ENCODE data around the gene HOXB6. TPM values are rescaled to one million over a fixed set of nuclear protein-coding genes. Genes with fewer than 3 reads are reported as not detected.

Gene HOXB6
- total and polyA plus RNA-seq, 3 donors from 2014 or later, result 2.0 to 4.3 (median 3.0) TPM

DNA sequence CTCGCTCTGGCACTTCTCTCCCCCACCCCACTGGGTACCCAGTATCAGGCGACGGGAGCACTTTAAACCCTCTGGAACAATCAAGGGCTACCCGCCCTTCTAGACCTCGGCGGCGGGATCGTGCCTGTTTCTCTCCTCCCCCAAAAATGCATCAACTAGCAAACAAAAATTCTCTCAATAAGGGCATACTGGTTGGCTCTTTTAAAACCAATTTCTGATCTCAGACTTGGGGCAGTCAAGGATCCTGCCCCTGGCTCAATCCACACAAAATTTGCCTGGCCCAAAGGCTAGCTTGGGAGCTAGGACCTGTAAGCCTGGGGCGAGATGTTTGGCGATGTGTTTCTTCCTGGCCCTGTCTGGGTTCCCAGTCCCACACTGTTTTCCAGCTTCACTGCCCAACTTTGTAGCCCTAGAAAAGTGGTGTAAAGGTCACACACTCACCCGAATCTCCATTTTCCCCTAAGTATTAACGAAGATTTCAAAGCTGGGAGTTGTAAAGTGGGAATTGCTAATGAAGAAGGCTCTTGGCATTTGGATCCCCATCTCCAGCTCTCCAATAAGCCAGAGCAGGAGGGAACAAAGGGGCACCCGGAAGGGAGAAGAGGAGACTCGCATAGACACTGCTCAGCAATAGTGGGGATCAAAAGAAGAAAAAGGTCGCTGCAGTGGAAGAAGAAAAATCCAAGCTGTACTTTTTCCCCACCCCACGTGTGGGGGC lies 45.5 kb downstream of the HOXB6 start:
- Histone ChIP-seq H3K4me3 (no peak overlapping the region), H3K9me3 (no peaks in the 10 kb centered on the region), H3K27me3 (no peaks in the 10 kb centered on the region), H3K27ac (no peak overlapping the region), H3K36me3 (ENCODE audit: low read depth, missing control alignments) (no peaks in the 10 kb centered on the region), H3K4me1 (no peaks in the 10 kb centered on the region)
- intact Hi-C loops (cut with DNase I; ENCODE audit: low total_unique reads), result no loop called here
- WGBS, 2 donors, result 69 to 75% methylated on average over 16 of the region's 16 CpGs
- TF ChIP-seq POLR2A (IDR thresholded peaks at IDR 0.05), result no peak
- TF ChIP-seq CTCF (IDR thresholded peaks at IDR 0.05), result no peak
- DNase-seq, result no peak

- intact Hi-C loops (cut with DNase I; ENCODE audit: low total_unique reads), result no loop called here
- no peaks in the 10 kb centered on the region for H3K36me3 ChIP-seq (ENCODE audit: low read depth, missing control alignments)
- no peak overlapping the region for H3K27ac ChIP-seq
- H3K27me3 ChIP-seq, result no peaks in the 10 kb centered on the region
- H3K9me3 ChIP-seq, result no peaks in the 10 kb centered on the region
- DNase-seq, result no peak
- H3K4me1 ChIP-seq, result no peaks in the 10 kb centered on the region
- 85 to 93% methylated on average over 2 of the region's 2 CpGs for WGBS, 2 donors
- no peak overlapping the region for H3K4me3 ChIP-seq
- no peak for TF ChIP-seq CTCF (IDR thresholded peaks at IDR 0.05)
- no peak for TF ChIP-seq POLR2A (IDR thresholded peaks at IDR 0.05)
Observed at GRCh38 chr17:48558831-48559121, 46.0 kb downstream of the HOXB6 start.

DNA sequence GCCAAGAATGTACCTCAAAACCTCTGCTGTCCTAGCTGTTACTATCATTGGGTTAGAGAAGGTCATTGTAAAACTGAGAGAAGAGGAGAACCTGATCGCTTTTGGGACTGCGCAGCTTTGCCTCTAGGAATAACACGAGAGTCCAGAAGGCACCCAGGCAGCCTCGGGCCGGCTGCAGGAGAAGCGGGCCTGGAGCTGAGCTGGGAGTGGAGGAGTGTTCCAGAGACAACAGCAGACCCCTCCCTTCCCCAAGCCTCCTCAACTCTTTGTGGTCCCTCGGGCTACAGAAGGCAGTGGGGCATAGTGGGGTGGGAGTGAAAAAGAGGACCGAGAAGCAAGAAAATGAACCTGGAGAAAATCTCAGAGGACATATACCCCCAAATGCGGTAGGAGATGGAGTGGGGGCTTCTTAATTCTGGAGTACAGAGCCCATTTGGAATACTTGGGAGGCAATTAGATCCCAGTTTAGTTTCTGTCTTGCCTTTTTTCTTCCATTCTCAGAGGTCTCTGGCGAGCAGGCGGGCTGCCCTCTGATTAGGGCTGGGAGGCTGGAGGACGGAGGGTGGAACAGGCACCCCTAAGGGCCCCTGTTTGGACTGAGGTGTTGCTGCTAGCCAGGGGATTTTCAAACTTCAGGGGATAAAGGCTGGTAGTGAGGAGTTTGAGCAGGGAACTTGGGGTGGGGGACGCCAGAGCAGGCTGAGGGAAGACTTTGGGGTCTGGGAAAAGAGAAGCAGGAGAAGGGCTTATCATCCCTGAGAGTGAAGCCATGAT lies 46.5 kb downstream of the HOXB6 start:
- intact Hi-C loops (cut with DNase I; ENCODE audit: low total_unique reads), result no loop called here
- no peaks in the 10 kb centered on the region for H3K4me1 ChIP-seq
- no peak for DNase-seq
- H3K9me3 ChIP-seq, result no peaks in the 10 kb centered on the region
- TF ChIP-seq POLR2A (IDR thresholded peaks at IDR 0.05), result no peak
- TF ChIP-seq CTCF (IDR thresholded peaks at IDR 0.05), result no peak
- no peaks in the 10 kb centered on the region for H3K36me3 ChIP-seq (ENCODE audit: low read depth, missing control alignments)
- H3K27ac ChIP-seq, result no peak overlapping the region
- WGBS, 2 donors, result 59 to 60% methylated on average over 13 of the region's 13 CpGs
- H3K4me3 ChIP-seq, result no peak overlapping the region
- H3K27me3 ChIP-seq, result no peaks in the 10 kb centered on the region

DNA sequence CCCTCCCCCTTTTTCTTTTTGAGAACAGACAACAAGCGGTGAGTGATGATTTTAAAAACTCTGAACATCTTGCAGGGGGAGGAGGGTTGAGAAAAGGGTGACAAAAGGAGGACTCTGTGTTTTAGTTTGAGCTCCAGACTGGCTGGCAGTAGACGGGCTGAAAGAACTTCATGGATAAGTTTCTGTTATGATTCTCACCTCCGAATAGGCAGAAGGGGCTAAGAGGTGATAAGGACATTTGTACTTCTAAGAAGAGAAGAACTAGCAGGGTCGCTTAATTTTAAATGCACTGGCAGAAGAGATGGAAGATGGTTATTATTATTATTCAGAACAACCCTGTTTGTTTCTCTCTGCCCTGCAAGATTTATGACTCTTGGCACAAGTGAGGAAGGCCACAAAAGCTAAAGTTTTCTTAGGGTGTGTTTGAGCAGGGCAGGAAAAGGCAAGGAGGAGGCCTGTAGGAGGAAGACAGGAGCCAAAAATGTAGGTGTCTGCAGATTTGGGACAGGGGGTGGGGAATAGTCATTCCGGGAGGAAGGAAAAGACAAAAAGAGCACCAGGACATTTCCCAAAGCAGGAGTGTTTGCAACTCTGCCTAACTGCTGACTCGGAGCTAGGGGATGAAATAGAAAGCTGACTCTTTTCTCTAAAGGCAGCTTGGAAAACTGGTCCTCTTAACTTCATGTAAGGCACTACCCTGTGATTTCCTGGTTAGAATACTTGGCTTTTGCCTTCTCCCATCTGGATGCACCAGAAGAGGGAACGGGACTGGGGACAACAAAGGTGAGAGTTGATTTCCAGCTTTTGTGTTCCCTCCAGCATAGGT lies 48.0 kb downstream of the HOXB6 start:
- Histone ChIP-seq H3K4me3 (no peak overlapping the region), H3K27ac (no peak overlapping the region), H3K4me1 (no peaks in the 10 kb centered on the region), H3K27me3 (no peaks in the 10 kb centered on the region), H3K9me3 (no peaks in the 10 kb centered on the region), H3K36me3 (ENCODE audit: low read depth, missing control alignments) (no peaks in the 10 kb centered on the region)
- TF ChIP-seq CTCF (IDR thresholded peaks at IDR 0.05), result no peak
- no peak for TF ChIP-seq POLR2A (IDR thresholded peaks at IDR 0.05)
- intact Hi-C loops (cut with DNase I; ENCODE audit: low total_unique reads), result no loop called here
- no peak for DNase-seq
- 57 to 74% methylated on average over 7 of the region's 7 CpGs for WGBS, 2 donors

Measured in testis (tissue), 3 donors.